ENCODE results near the gene CRK.

- TF ChIP-seq, protein P1, sequence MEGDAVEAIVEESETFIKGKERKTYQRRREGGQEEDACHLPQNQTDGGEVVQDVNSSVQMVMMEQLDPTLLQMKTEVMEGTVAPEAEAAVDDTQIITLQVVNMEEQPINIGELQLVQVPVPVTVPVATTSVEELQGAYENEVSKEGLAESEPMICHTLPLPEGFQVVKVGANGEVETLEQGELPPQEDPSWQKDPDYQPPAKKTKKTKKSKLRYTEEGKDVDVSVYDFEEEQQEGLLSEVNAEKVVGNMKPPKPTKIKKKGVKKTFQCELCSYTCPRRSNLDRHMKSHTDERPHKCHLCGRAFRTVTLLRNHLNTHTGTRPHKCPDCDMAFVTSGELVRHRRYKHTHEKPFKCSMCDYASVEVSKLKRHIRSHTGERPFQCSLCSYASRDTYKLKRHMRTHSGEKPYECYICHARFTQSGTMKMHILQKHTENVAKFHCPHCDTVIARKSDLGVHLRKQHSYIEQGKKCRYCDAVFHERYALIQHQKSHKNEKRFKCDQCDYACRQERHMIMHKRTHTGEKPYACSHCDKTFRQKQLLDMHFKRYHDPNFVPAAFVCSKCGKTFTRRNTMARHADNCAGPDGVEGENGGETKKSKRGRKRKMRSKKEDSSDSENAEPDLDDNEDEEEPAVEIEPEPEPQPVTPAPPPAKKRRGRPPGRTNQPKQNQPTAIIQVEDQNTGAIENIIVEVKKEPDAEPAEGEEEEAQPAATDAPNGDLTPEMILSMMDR (IDR thresholded peaks at IDR 0.05) = no peak
- no peak for TF ChIP-seq POLR2AphosphoS5 (IDR thresholded peaks at IDR 0.05)
- TF ChIP-seq POLR2A (IDR thresholded peaks at IDR 0.05; ENCODE audit: low read depth) = no peak
Observed at GRCh38 chr17:1497831-1498230, 41.8 kb upstream of the CRK start.
